ENCODE results near the gene DAZAP1.

The DAZAP1 gene

DNA sequence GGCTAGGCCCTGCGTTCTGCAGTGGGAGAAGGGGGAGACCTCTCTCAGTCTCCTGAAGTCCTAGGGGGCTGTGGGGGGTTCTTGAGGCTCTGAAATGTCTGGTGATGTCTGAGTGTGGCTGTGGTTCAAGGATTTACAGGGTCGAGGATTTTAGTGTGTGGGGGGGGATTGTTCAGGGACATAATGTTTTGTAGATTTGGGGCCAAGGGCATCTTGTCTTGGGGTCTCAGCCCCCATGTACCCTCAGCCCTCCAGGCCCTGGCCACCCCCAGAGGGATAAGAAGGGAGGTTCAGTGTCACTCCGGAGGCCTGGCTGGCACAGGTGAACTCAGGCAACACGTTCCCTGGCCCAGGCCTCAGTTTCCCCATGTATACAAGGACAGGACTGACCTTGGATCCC lies 40.1 kb downstream of the DAZAP1 start:
- no peak for DNase-seq (ENCODE audit: low read depth)
- TF ChIP-seq, protein P1, sequence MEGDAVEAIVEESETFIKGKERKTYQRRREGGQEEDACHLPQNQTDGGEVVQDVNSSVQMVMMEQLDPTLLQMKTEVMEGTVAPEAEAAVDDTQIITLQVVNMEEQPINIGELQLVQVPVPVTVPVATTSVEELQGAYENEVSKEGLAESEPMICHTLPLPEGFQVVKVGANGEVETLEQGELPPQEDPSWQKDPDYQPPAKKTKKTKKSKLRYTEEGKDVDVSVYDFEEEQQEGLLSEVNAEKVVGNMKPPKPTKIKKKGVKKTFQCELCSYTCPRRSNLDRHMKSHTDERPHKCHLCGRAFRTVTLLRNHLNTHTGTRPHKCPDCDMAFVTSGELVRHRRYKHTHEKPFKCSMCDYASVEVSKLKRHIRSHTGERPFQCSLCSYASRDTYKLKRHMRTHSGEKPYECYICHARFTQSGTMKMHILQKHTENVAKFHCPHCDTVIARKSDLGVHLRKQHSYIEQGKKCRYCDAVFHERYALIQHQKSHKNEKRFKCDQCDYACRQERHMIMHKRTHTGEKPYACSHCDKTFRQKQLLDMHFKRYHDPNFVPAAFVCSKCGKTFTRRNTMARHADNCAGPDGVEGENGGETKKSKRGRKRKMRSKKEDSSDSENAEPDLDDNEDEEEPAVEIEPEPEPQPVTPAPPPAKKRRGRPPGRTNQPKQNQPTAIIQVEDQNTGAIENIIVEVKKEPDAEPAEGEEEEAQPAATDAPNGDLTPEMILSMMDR (IDR thresholded peaks at IDR 0.05; ENCODE audit: low read depth, low read length, missing control alignments) = no peak
- H3K4me3 ChIP-seq (ENCODE audit: low read depth, low read length) = no peak overlapping the region

DNA sequence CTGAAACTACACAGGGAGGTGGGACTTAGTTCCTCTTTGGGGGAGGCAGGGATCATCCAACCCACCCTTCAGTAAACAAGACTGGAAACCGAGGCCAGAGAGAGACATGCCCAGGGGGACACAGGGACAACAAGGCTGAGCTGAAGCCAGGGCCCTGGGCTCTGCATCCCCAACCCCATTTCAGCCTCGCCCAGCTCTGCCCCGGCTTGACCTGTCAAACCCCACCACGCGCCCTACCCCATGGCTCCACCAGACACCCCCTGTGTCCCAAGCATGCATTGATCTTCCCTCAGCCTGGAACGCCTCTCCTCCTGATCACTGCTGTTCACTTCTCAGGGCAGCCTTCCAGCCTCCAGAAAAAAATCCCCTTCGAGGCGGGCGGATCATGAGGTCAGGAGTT lies 40.6 kb downstream of the DAZAP1 start:
- TF ChIP-seq, protein P1 (IDR thresholded peaks at IDR 0.05; ENCODE audit: low read depth, low read length, missing control alignments) = no peak
- no peak for DNase-seq (ENCODE audit: low read depth)
- no peak overlapping the region for H3K4me3 ChIP-seq (ENCODE audit: low read depth, low read length)

DNA sequence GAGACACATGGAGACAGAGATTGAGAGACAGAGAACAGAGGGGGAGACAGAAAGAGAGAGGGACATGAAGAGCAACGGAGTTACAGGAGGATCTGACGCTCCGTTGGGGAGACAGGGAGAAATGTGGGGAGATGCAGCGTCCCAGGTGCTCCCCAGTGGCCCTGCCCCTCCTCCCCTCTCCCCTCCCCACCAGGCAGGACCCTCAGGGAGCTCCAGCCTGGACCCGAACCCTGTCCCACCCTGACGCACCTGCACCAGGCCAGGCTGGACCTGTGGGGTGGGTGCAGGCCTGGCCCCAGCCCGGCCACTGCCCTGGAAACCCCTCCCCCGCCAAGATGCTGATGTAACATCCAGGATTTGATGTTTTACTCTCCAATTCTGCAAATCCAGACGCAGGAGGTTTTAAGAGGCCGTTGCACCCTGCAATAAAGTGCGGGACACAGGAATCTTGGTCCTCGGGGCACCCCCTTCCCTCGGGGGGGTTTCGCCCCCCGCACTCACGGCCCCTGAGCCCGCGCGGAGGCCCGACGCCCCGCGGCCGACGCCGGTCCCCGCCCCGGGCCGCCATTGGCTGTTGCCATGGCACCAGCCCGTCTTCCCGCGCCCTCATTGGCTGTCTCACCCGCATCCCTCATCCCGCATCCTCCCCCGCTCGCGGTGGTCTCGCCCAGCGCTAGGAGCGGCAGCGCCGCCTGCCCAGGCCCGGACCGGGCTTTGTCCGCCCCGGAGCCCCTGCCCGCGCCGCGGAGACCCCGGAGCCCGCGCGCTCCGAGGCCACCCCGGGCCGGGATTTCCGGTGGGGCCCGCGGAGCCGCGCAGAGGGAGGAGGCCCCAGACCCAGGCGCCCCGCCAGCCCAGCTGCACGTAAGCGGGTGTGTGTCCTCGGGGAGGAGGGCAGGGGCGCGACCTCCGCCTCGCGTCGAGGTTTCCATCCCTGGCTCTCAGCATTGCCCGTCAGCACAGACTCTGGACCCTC lies 42.4 kb downstream of the DAZAP1 start, which contains the start of gene APC2:
TSS of gene APC2 (plus strand) at position 655 of the 976 bp plus-strand sequence. CDS start 2,881 bp downstream, outside the sequence.
- no peak within 1 kb of the TSS for H3K4me3 ChIP-seq (ENCODE audit: low read depth, low read length)
- no peak for DNase-seq (ENCODE audit: low read depth)

DNA sequence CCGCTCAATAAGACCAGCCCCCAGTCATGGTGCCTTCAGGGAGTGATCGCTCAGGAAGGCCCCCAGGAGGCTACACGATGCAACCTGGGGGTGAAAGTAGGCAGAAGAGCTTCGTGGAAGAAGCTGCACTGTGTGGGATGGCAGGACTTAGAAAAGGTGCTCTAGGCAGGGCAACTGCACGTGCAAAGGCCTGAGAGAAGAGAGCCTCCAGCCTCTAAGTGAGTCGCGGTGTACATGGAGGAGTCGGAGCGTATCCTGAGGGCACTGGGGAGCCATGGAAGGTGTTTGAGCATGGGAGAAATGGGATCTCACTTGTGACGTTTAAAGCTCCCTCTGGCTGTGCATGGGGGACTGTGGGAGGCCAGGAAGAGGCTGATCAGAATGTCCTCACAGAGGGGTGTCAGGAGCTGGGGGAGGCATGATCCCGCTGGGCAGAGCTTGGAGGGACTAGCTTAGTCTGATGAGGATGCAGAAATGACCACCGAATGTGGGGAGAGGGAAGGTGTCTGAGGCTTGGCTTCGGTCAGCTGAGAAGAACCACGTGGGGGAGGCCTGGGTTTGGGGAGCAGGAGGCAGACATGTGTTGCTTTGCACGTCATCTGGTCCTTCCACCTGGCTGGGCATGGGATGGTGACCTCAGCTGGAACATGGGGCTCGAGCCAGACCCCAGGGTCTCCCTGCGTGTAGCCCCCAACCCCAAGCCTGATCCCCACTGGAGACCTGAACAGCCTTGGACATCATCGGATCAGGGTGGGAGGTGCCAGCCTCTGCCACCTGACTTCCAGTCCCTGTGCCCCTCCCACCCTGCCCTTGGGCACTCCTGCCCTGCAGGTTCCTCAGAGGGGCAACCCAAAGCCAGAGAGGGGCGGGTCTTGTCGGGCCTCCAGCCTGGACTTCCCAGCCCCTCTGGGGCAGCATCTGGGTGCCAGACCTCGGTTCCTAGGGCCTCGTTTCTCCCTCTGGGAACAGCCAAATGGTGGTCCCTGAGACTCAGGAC lies 43.6 kb downstream of the DAZAP1 start:
- no peak for DNase-seq (ENCODE audit: low read depth)
- H3K4me3 ChIP-seq (ENCODE audit: low read depth, low read length) = no peak overlapping the region
- TF ChIP-seq, protein P1 (IDR thresholded peaks at IDR 0.05; ENCODE audit: low read depth, low read length, missing control alignments) = no peak

More for the DNA sequence above, 42.4 kb downstream of the DAZAP1 start, which contains the start of gene APC2:
- TF ChIP-seq, protein P1 (IDR thresholded peaks at IDR 0.05; ENCODE audit: low read depth, low read length, missing control alignments) = no peak

DNA sequence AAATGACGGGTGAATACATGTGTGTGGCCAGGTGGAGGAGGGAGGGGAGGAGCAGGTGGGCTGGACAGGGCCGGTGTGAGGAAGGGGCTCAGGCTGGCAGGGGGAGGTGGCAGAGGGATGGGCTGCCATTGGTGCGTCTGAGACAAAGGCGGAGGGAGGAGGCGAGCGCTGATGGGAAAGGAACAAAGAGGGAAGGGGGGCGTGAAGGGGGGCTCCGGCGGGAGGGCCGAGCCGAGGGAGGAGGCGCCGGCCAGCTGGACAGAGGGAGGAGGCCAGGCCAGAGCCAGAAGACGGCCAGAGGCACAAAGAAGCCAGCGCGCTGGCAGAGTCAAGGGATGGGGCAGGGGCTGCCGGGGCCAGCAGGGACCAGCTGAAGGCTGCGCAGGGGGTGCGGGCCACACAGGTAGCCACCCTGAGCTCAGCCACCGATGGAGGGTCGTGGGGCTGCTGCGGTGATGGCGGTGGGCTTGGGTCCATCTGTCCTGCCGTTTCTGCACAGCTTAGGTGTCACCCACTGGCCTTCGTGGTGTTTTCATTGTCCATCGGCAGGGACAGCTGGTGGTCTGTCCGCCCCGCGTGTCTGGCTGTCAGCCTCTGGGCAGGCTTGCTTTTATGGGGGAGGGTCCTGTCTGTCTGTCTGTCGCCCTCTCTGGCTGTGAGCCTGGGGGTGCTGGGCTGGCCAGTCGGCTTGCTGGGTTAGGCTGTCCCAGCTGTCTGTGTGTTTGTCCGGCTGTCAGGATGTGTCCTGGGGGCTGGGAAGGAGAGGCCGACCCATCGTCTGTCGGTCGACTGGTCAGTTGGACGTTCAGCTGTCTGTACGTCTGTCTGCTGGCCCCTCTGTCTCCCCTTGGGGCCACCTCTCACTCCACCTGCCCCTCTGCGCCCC lies 44.8 kb downstream of the DAZAP1 start:
- DNase-seq (ENCODE audit: low read depth) = no peak
- TF ChIP-seq, protein P1 (IDR thresholded peaks at IDR 0.05; ENCODE audit: low read depth, low read length, missing control alignments) = no peak
- H3K4me3 ChIP-seq (ENCODE audit: low read depth, low read length) = no peak overlapping the region
